ENCODE measurements around the gene PLEKHH2. TPM values are rescaled to one million over a fixed set of nuclear protein-coding genes. Genes with fewer than 3 reads are reported as not detected.

The PLEKHH2 gene
- total and polyA plus RNA-seq, 12 donors = 0.23 to 3.1 (median 1.2) TPM

DNA sequence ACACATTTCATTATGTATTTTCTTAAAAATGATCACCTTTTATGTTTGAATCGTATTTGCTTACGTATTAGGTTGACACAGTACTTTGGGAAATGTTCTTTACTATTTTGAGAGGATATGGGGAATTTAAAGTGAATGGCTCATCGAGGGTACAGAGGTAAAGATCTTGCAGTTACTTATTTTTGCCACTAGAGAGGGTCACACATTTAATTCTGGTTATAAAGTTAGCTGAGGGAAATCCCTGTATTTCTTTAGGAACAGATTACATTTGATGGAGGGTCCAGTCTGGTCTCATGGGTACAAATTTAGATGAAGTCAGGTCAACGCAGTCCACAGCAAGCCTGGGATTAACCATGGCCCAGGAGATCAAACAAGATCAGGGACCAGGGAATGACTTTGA lies 161.2 kb downstream of the PLEKHH2 start:
- H3K4me1 ChIP-seq = no peaks in the 10 kb centered on the region
- no peaks in the 10 kb centered on the region for H3K9me3 ChIP-seq
- TF ChIP-seq, protein P1, sequence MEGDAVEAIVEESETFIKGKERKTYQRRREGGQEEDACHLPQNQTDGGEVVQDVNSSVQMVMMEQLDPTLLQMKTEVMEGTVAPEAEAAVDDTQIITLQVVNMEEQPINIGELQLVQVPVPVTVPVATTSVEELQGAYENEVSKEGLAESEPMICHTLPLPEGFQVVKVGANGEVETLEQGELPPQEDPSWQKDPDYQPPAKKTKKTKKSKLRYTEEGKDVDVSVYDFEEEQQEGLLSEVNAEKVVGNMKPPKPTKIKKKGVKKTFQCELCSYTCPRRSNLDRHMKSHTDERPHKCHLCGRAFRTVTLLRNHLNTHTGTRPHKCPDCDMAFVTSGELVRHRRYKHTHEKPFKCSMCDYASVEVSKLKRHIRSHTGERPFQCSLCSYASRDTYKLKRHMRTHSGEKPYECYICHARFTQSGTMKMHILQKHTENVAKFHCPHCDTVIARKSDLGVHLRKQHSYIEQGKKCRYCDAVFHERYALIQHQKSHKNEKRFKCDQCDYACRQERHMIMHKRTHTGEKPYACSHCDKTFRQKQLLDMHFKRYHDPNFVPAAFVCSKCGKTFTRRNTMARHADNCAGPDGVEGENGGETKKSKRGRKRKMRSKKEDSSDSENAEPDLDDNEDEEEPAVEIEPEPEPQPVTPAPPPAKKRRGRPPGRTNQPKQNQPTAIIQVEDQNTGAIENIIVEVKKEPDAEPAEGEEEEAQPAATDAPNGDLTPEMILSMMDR (IDR thresholded peaks at IDR 0.05) = peak in 2 of 9 donors; percentile 19 to 27
- 71 to 82% methylated on average over 4 of the region's 4 CpGs for WGBS, 2 donors
- H3K27ac ChIP-seq = no peak overlapping the region
- intact Hi-C loops (cut with DNase I) = no loop called here
- H3K27me3 ChIP-seq = no peaks in the 10 kb centered on the region
- peaks cover 0 to 67% (median 5%) of the 10 kb centered on the region in 9 donors for H3K36me3 ChIP-seq
- DNase-seq = no peak
- no peak for ATAC-seq
- H3K4me3 ChIP-seq = no peak overlapping the region

GRCh38 chr2:43800894-43801293 lies 163.8 kb downstream of the PLEKHH2 start:
- DNase-seq (no peak), ATAC-seq (no peak)
- TF ChIP-seq, protein P1 (IDR thresholded peaks at IDR 0.05) = no peak
- H3K9me3 ChIP-seq = no peaks in the 10 kb centered on the region
- peaks cover 0 to 71% (median 9%) of the 10 kb centered on the region in 9 donors for H3K36me3 ChIP-seq
- no peaks in the 10 kb centered on the region for H3K27me3 ChIP-seq
- no peak overlapping the region for H3K27ac ChIP-seq
- H3K4me1 ChIP-seq = no peaks in the 10 kb centered on the region
- intact Hi-C loops (cut with DNase I) = no loop called here
- no peak overlapping the region for H3K4me3 ChIP-seq

GRCh38 chr2:43802135-43802534 lies 165.1 kb downstream of the PLEKHH2 start:
- Histone ChIP-seq H3K27ac (no peak overlapping the region), H3K36me3 (peaks cover 0 to 71% (median 9%) of the 10 kb centered on the region in 9 donors), H3K4me3 (no peak overlapping the region), H3K27me3 (no peaks in the 10 kb centered on the region), H3K9me3 (no peaks in the 10 kb centered on the region), H3K4me1 (no peaks in the 10 kb centered on the region)
- intact Hi-C loops (cut with DNase I) = no loop called here
- 95 to 97% methylated on average over 2 of the region's 2 CpGs for WGBS, 2 donors
- DNase-seq (no peak), ATAC-seq (no peak)
- TF ChIP-seq, protein P1 (IDR thresholded peaks at IDR 0.05) = no peak

DNA sequence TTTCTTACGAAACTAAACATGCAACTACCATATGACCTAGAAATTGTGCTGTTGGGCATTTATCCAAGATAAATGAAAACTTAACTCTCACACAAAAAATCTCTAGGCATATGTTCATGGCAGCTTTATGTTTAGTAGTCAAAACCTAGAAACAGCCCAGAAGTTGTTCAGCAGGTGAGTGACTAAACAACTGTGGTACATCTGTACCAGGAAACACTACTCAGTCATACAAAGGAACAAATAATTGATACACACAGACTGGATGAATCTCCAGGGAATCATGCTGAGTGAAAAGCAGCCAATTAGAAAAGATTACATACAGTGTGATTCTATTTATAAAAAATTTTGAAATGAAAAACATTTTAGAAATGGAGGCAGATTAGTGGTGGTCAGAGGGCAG lies 166.1 kb downstream of the PLEKHH2 start:
- Histone ChIP-seq H3K4me3 (no peak overlapping the region), H3K4me1 (no peaks in the 10 kb centered on the region), H3K36me3 (peaks cover 0 to 70% (median 9%) of the 10 kb centered on the region in 9 donors), H3K27me3 (no peaks in the 10 kb centered on the region), H3K9me3 (no peaks in the 10 kb centered on the region), H3K27ac (no peak overlapping the region)
- TF ChIP-seq, protein P1 (IDR thresholded peaks at IDR 0.05) = no peak
- DNase-seq (no peak), ATAC-seq (no peak)
- intact Hi-C loops (cut with DNase I) = no loop called here
- WGBS, 2 donors = 90% methylated on average over 1 of the region's 1 CpG

DNA sequence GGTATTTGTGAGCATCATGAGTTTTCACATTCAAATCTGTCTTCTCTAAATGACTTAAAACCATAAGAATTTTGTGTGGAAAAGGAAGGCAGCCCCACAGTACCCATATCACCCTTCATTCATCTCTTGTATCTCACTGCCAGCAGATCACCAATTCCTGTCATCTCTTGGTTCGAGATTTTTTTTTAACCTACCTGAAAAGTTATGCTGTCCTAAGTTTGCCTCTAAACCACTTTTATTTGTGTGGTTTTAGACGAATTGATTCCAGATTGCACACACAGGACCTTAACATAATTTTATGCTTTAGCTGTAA lies 169.6 kb downstream of the PLEKHH2 start:
- Histone ChIP-seq H3K27me3 (no peaks in the 10 kb centered on the region), H3K9me3 (no peaks in the 10 kb centered on the region), H3K36me3 (peaks cover 0 to 98% (median 15%) of the 10 kb centered on the region in 9 donors), H3K4me1 (no peaks in the 10 kb centered on the region), H3K27ac (no peak overlapping the region), H3K4me3 (no peak overlapping the region)
- TF ChIP-seq, protein P1 (IDR thresholded peaks at IDR 0.05) = no peak
- WGBS, 2 donors = 85 to 96% methylated on average over 2 of the region's 2 CpGs
- no peak for DNase-seq
- intact Hi-C loops (cut with DNase I) = no loop called here
- no peak for ATAC-seq
